ENCODE measurements around the gene ISCA1. TPM values are rescaled to one million over a fixed set of nuclear protein-coding genes. Genes with fewer than 3 reads are reported as not detected.

ISCA1 gene
- 21.2 and 22.2 TPM in 2 replicates for total RNA-seq

GRCh38 chr9:86282077-86282978, at the start of gene ISCA1:
ISCA1 (minus strand) TSS chr9:86282538; CDS start chr9:86282458, 80 bp downstream.

GRCh38 chr9:86259557-86259956, 22.8 kb downstream of the ISCA1 start, which contains the start of gene C9orf153:
C9orf153 (minus strand) TSS chr9:86259657; CDS start chr9:86229603, 30,054 bp downstream.

Other genes starting within 250 kb of the ISCA1 start
- 16.2 and 22.9 TPM in 2 replicates for gene GOLM1, start 183.0 kb downstream of the ISCA1 start, total RNA-seq
- gene C9orf153, start 22.9 kb downstream of the ISCA1 start, total RNA-seq = 0.48 and 0.85 TPM in 2 replicates
- gene TUT7, start 71.9 kb upstream of the ISCA1 start, total RNA-seq = 34.7 TPM in 2 replicates